Naive thymus-derived CD8-positive, alpha-beta T cell (primary cell): Measurements from ENCODE around the gene FTSJ1. TPM values are rescaled to one million over a fixed set of nuclear protein-coding genes. Genes with fewer than 3 reads are reported as not detected.

Source experiments
- ATAC-seq, 2 donors: fragments of 150-1000 bp; cut with Tn5 transposase in 1 of 2; sonication (Bioruptor Pico), chemical (Tn5 transposase) in 1 of 2; 1 replicate in 1 of 2; 2 replicates in 1 of 2; pipeline ENCODE4 v1.10.0; 2021; ENCODE audit warnings: mild to moderate bottlenecking in 2 of 2, moderate library complexity in 2 of 2
- POLR2A ChIA-PET: fragments of 350-600 bp; sonication (Branson Sonifier 250); formaldehyde crosslinking; loops from one replicate; lab custom pipeline; 2021; ENCODE audit warnings: antibody characterized with exemption; lab: Charles Lee
- DNase-seq, 10 donors: peaks; one replicate each; pipeline versions ENCODE4 v3.0.0 to v3.0.0-alpha.2; 2020 to 2022
- H3K27ac Mint-ChIP-seq, 10 donors: one replicate each; pipeline ENCODE4 v1.8.0; 2020 to 2022; ENCODE audit warnings: mild to moderate bottlenecking in 10 of 10, mixed read lengths in 10 of 10, moderate library complexity in 4 of 10, inconsistent platforms in 1 of 10
- H3K27me3 Mint-ChIP-seq, 5 donors: one replicate each; pipeline ENCODE4 v1.8.0; 2021 to 2022; ENCODE audit warnings: mixed read lengths in 5 of 5
- H3K36me3 Mint-ChIP-seq, 3 donors: one replicate each; pipeline ENCODE4 v1.8.0; 2020 to 2022; ENCODE audit warnings: mixed read lengths in 3 of 3, mild to moderate bottlenecking in 2 of 3, inconsistent platforms in 1 of 3
- H3K4me1 Mint-ChIP-seq, 4 donors: one replicate each; pipeline ENCODE4 v1.8.0; 2021 to 2022; ENCODE audit warnings: mixed read lengths in 4 of 4
- H3K4me3 Mint-ChIP-seq, 10 donors: one replicate each; pipeline ENCODE4 v1.8.0; 2020 to 2022; ENCODE audit warnings: mild to moderate bottlenecking in 10 of 10, mixed read lengths in 10 of 10, moderate library complexity in 6 of 10, inconsistent platforms in 1 of 10
- H3K9me3 Mint-ChIP-seq, 9 donors: one replicate each; pipeline ENCODE4 v1.8.0; 2020 to 2022; ENCODE audit warnings: mixed read lengths in 9 of 9, mild to moderate bottlenecking in 3 of 9, inconsistent platforms in 1 of 9, moderate library complexity in 1 of 9
- polyA plus RNA-seq, 3 donors: library from polyadenylated mRNA; unstranded; fragments of 300-500 nt; fragmentation: Illumina TruSeq; gene quantifications; one replicate each; pipeline ENCODE4 v1.2.3, GENCODE V29; 2021
- total RNA-seq, 8 experiments: library from RNA in 2 of 8; stranded (reverse) in 2 of 8; gene quantifications; one replicate each; pipeline ENCODE4 v1.2.3 and lab custom pipeline; 2021 to 2026

The FTSJ1 gene
- total and polyA plus RNA-seq, 5 experiments from 2014 or later: 50.6 to 63.4 (median 61.5) TPM

DNA sequence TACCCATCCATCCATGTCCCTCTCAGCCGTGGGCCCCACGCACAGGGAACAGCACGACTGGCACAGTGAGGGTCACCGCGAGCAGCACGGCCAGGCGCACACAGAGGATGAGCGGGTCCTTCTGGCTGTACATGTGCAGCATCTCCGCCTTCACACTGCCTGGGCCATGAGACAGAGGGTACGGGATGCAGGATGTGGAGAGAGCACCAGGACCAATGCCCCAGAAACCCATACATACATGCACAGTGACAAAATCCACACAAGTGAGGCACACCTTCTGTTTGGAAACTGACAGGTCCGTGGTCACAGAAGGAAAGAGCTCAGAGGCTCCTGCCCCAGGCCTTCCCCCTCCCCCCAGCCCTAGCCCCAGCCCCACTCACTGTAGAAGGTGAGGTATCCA is 15.4 kb upstream of the FTSJ1 start:
- Mint-ChIP-seq H3K4me1 (peaks cover 8 to 12% (median 11%) of the 10 kb centered on the region in 4 donors), H3K27ac (peak overlapping the region in 1 of 10 donors; percentile 80), H3K27me3 (no peaks in the 10 kb centered on the region), H3K4me3 (no peak overlapping the region), H3K36me3 (peaks cover 4 to 34% (median 5%) of the 10 kb centered on the region in 3 donors), H3K9me3 (no peaks in the 10 kb centered on the region)
- DNase-seq (no peak), ATAC-seq (no peak)
- POLR2A ChIA-PET: no interaction called here

DNA sequence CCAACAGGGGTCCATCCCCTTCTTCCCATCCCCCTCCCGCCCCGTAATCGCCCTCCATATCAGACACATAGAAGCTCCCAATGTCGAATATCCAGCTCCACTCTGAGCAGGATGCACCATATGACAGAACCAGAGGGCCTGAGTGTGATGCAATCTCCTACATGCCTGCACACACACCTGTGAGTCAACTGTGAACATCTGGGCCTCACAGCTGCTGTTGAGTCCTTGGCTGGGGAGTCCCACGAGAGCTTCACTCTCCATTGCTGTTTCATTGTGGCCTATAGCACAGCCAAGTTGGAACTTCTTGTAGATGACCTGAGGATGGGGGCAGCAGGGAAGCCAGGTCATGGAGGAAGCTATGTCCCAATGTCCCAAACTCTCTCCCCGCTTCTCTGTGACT is 14.2 kb upstream of the FTSJ1 start:
- POLR2A ChIA-PET: no interaction called here
- Mint-ChIP-seq H3K4me3 (no peak overlapping the region), H3K9me3 (no peaks in the 10 kb centered on the region), H3K4me1 (peaks cover 12 to 17% (median 16%) of the 10 kb centered on the region in 4 donors), H3K27ac (peak overlapping the region in 2 of 10 donors; percentile 10 to 43), H3K27me3 (no peaks in the 10 kb centered on the region), H3K36me3 (peaks cover 4 to 36% (median 5%) of the 10 kb centered on the region in 3 donors)
- DNase-seq (no peak), ATAC-seq (no peak)

DNA sequence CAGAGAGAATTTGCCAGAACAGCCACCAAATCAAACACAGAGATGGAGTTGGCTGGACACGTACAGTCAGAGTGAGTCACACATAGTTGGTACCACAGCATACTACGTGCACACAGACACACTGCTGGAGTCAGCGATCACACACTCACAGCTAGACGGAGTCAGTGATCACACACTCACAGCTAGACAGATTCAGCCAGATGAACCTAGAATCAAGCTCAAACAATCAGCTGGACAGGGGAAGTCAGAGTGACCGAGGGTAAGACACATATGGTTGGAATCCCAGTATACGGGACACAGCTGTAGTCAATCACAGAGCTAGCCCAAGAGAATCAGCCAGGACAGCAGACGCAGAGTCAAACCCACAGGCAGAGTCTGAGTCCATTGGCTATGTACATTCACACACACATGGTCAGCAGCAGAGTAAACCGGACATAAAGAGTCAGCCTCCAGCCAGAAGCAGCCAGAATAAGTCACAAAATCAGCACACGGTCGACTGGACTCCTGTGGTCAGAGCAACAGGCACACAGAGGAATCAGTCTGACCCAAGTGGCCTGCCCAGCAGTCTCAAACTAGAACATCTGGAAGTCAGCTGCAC is 10.6 kb upstream of the FTSJ1 start:
- POLR2A ChIA-PET: interaction anchor here (0.7 kb wide), 1 partner anchor 11 kb away, joined by 3 read pairs; no protein-coding TSS in a partner anchor
- H3K4me1 Mint-ChIP-seq: peaks cover 22 to 47% (median 34%) of the 10 kb centered on the region in 4 donors
- peaks cover 0 to 26% (median 4%) of the 10 kb centered on the region in 3 donors for H3K36me3 Mint-ChIP-seq
- no peaks in the 10 kb centered on the region for H3K27me3 Mint-ChIP-seq
- ATAC-seq (no peak), DNase-seq (no peak)
- no peaks in the 10 kb centered on the region for H3K9me3 Mint-ChIP-seq
- peak overlapping the region in 1 of 10 donors; percentile 65 for H3K27ac Mint-ChIP-seq
- peak overlapping the region in 3 of 10 donors; percentile 10 to 25 (median 17) for H3K4me3 Mint-ChIP-seq

DNA sequence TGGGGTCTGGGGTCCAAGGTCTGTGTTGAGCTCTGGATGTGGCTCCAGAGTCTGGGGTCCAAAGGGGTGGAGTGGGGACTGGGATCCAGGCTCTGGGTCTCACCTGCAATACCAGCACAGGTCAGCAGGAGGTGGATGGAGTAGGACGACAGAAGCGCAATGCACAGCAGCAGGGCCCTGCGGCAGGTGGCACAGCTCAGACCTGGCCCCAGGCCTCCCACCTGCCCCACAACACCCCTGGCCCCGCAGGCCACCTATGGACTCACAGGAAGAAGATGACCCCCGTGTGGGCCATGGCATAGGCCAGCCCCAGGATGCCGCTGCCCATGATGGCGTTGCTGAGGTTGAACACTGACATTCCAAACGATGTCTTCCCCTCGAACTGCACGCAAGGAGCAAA is 9.3 kb upstream of the FTSJ1 start:
- no peaks in the 10 kb centered on the region for H3K27me3 Mint-ChIP-seq
- H3K4me1 Mint-ChIP-seq: peaks cover 21 to 47% (median 34%) of the 10 kb centered on the region in 4 donors
- POLR2A ChIA-PET: no interaction called here
- ATAC-seq: peak in 1 of 2 donors; percentile 39
- no peak overlapping the region for H3K27ac Mint-ChIP-seq
- no peaks in the 10 kb centered on the region for H3K9me3 Mint-ChIP-seq
- peak in 1 of 10 donors; percentile 17 for DNase-seq
- H3K36me3 Mint-ChIP-seq: peaks cover 0 to 20% (median 4%) of the 10 kb centered on the region in 3 donors
- H3K4me3 Mint-ChIP-seq: peak overlapping the region in 6 of 10 donors; percentile 26 to 92 (median 63)

DNA sequence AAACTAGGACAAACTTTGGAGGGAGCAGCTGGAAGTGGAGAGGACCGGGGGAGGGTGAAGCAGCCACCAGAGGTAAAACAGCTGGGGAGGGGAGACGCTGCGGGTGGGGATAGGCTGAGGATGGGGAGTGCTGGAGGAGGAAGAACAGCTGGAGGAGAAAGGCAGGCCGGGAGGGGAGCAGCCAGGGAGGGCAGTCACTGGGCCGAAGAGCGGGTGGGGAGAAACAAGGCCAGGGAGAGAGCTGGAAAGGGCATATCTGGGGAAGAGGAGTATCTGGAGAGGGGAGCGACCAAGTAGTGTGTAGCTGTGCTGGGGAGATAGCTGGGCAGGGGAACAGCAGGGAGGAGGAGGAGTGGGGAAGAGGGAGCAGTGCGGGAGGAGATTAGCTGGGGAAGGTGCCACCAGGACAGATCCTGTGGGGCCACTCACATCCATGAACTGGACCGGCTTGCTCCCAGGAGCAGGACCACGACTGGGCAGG is 8.7 kb upstream of the FTSJ1 start:
- peak overlapping the region in 2 of 10 donors; percentile 5 to 37 for H3K27ac Mint-ChIP-seq
- ATAC-seq: no peak
- DNase-seq: no peak
- peaks cover 0 to 16% (median 4%) of the 10 kb centered on the region in 3 donors for H3K36me3 Mint-ChIP-seq
- POLR2A ChIA-PET: interaction anchor here (0.6 to 1.0 kb wide), 2 partner anchors 87 to 107 kb away, joined by 4 to 5 read pairs; partner anchors contain the start of gene RBM3
- no peaks in the 10 kb centered on the region for H3K27me3 Mint-ChIP-seq
- H3K4me1 Mint-ChIP-seq: peaks cover 21 to 47% (median 34%) of the 10 kb centered on the region in 4 donors
- no peaks in the 10 kb centered on the region for H3K9me3 Mint-ChIP-seq
- H3K4me3 Mint-ChIP-seq: peak overlapping the region in 7 of 10 donors; percentile 1 to 92 (median 73)

DNA sequence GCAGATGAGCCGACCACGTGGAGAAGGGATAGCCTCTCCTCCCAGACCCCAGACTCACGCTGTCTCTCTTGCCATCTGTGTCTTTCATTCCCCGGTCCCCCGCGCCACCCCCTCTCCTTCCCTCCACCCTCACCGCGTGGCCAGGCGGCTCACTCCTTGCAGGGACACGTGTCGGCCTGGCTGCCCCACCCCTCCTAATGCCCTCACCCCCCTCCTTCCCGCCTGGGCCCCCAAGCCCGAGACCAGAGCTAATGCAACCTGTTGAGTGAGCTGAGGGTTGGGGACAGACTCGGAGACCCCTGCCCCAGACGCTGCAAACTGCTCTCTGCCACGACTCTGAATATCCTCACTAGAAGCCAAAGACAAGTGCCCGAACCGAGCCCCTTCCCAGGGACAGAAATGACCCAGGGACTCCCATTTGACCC is 7.7 kb upstream of the FTSJ1 start:
- Mint-ChIP-seq H3K4me3 (peak overlapping the region; percentile 86 to 96 (median 91)), H3K27me3 (no peaks in the 10 kb centered on the region), H3K36me3 (peaks cover 0 to 11% (median 0%) of the 10 kb centered on the region in 3 donors), H3K4me1 (peaks cover 21 to 47% (median 34%) of the 10 kb centered on the region in 4 donors), H3K27ac (peak overlapping the region in 9 of 10 donors; percentile 67 to 96 (median 89)), H3K9me3 (no peaks in the 10 kb centered on the region)
- ATAC-seq (peak; percentile 48 to 59), DNase-seq (no peak)
- POLR2A ChIA-PET: interaction anchor here (1.0 kb wide), 2 partner anchors 71 to 106 kb away, joined by 4 to 5 read pairs; partner anchors contain the start of genes RBM3 and TBC1D25

DNA sequence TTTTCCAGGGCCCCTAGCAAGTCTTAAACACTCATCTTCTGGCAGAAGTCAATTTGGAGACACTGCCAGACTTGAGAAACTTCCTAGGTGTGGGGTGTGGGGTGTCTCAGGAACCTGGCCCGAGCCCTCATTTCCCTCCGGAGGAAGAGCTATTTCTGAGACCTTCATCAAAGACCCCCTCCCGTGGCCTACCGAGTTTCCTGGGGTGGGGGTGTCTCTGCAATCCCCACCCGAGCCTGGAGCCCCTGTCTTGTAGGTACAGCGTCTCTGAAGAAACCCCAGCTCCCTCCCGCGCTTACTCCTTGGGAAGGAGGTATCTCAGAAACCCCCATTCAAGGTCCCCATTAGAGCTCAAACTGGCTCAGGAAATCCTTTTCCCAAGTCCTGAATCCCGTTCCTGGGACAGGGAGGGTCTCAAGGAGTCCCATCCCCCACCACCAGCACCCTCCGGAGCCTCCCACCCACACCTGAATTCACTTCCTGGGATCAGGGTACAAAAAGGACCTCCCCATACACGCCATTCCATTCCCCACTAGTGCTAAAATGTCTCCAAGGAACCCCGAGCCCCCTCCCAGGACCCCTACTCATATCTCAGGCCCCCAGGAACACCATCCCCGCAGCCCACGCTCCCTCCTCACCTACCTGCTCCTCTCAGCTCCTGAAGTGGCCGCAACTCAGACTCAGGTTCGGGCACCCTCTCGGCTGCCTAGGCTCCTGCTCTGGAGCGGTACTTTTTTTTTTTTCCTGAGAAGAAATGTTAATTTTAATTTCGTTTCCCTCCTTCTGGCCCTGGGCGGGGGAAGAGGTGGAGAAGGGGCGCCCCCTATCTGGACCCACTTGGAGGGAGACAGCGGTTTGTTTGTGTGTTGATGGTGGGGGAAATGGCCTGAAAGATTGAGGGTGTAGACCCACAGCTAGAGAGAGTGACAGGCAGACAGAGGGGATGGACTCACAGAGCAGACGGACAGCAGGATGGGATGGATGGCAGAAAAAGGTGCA is 7.0 kb upstream of the FTSJ1 start:
- peaks cover 21 to 47% (median 32%) of the 10 kb centered on the region in 4 donors for H3K4me1 Mint-ChIP-seq
- peak; percentile 66 to 67 for ATAC-seq
- H3K4me3 Mint-ChIP-seq: peak overlapping the region; percentile 86 to 96 (median 91)
- DNase-seq: peak in 6 of 10 donors; percentile 14 to 68 (median 28)
- POLR2A ChIA-PET: interaction anchor here (1.0 to 1.3 kb wide), 2 partner anchors 71 to 105 kb away, joined by 3 to 4 read pairs; partner anchors contain the start of genes RBM3 and TBC1D25
- H3K27ac Mint-ChIP-seq: peak overlapping the region; percentile 67 to 96 (median 90)
- H3K36me3 Mint-ChIP-seq: peaks cover 0 to 11% (median 0%) of the 10 kb centered on the region in 3 donors
- H3K27me3 Mint-ChIP-seq: no peaks in the 10 kb centered on the region
- H3K9me3 Mint-ChIP-seq: no peaks in the 10 kb centered on the region

DNA sequence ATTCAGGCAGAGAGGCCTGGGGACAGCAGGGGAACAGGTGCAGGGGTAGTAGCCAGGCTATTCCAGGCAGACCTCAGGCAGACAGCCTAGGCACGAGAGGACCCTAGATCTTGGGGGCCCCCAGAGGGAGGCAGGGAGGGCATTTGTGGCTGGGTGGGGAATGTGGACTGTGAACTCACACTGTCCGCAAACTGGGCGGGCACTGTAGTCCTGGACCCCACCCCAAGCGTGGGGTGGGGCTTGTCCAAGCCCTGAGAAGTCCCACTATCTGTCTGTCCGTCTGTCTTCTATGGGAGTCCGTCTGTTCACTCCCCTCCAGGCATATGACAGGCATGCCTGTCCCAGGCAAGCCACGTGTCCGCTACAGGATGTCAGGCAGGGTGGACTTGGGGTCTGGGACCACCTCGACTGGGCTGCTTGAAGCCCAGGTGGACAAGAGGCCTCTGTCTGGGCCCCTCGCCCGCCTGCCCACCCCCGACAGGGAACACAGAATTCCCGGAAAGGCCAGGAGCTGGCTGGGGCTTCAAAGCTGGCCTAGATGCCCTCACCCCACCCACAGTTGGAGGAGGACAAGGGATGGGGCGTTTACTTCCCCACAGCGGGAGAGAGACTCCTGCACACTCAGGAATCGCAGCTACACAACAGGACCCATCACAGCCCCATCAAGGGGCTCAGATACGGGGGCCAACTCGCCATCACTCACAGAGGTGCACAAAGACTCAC is 5.7 kb upstream of the FTSJ1 start, which contains the start of gene SLC38A5:
SLC38A5 (minus strand) TSS at position 151 of the 723 bp plus-strand sequence. CDS start 2,336 bp downstream, outside the sequence.
- H3K4me1 Mint-ChIP-seq: peaks cover 17 to 42% (median 29%) of the 10 kb centered on the region in 4 donors

DNA sequence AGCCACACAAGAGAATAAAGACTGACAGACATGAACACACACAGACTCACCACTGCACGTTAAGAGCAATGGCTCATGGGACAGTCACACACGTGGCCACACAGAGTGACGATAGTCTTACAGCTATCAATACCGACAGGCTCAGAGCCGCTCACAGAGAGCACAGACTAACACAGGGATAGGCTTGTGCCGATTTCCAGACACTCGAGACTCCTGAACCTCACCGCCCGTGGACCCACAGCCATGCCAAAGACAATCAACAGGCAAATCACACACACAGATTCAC is 5.2 kb upstream of the FTSJ1 start:
- Mint-ChIP-seq H3K4me3 (no peak overlapping the region), H3K27ac (peak overlapping the region in 1 of 10 donors; percentile 53), H3K4me1 (peaks cover 16 to 38% (median 29%) of the 10 kb centered on the region in 4 donors), H3K27me3 (no peaks in the 10 kb centered on the region), H3K9me3 (no peaks in the 10 kb centered on the region), H3K36me3 (peaks cover 0 to under 1% (median 0%) of the 10 kb centered on the region in 3 donors)
- DNase-seq: no peak
- POLR2A ChIA-PET: no interaction called here
- no peak for ATAC-seq

More for the DNA sequence above, 5.7 kb upstream of the FTSJ1 start, which contains the start of gene SLC38A5:
- POLR2A ChIA-PET: interaction anchor here (1.3 kb wide), 1 partner anchor 104 kb away, joined by 3 read pairs; the partner anchor contains the start of gene RBM3
- peak within 1 kb of the TSS; percentile 67 to 96 (median 90) for H3K27ac Mint-ChIP-seq
- no peak for DNase-seq
- peak within 1 kb of the TSS; percentile 86 to 96 (median 91) for H3K4me3 Mint-ChIP-seq
- H3K9me3 Mint-ChIP-seq: no peaks in the 10 kb centered on the region
- no peak for ATAC-seq
- peaks cover 0 to 6% (median 0%) of the 10 kb centered on the region in 3 donors for H3K36me3 Mint-ChIP-seq
- no peaks in the 10 kb centered on the region for H3K27me3 Mint-ChIP-seq

DNA sequence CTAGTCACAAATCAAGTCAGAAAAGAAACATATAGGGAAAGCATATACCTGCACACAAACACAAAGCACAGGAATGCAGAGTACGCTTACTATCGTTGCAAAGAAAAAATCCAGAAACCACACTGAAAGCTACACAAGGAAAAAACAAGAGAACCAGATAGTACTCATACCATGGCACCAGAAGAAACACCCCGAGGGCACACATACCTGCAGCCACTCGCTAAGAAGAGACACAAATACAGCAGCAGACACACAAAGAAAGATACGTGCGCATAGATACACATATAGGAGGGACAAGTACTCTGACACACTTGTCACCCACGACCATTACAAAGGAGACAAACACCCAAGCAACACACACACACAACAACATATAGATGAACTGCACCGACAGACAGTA is 4.5 kb upstream of the FTSJ1 start:
- Mint-ChIP-seq H3K4me1 (peaks cover 17 to 38% (median 33%) of the 10 kb centered on the region in 4 donors), H3K36me3 (no peaks in the 10 kb centered on the region), H3K27ac (peak overlapping the region in 2 of 10 donors; percentile 53 to 64), H3K27me3 (no peaks in the 10 kb centered on the region), H3K4me3 (peak overlapping the region in 5 of 10 donors; percentile 17 to 49 (median 46)), H3K9me3 (no peaks in the 10 kb centered on the region)
- DNase-seq (no peak), ATAC-seq (no peak)
- POLR2A ChIA-PET: interaction anchor here (0.7 kb wide), 1 partner anchor 36 kb away, joined by 5 read pairs; no protein-coding TSS in a partner anchor

DNA sequence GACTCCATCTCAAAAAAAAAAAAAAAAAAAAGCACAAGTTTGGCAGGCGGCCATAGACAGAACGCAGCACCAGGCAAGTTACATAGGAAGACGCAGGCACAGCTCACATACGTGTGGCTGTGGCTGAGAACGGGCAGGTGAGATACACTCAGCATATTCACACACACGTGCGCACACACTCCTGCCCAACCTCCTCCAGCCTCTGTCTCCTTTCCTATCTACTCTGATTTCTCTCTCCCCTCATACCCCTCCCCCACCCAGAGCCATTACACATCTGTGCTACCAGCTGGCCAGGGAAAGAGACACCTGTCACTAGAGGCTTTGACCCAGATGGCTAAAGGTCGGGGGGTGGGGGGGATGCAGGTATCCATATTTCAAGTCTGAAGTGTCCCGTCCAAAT is 3.8 kb upstream of the FTSJ1 start:
- no peak for DNase-seq
- no peak for ATAC-seq
- no peaks in the 10 kb centered on the region for H3K27me3 Mint-ChIP-seq
- no peaks in the 10 kb centered on the region for H3K36me3 Mint-ChIP-seq
- no peak overlapping the region for H3K27ac Mint-ChIP-seq
- peaks cover 22 to 39% (median 36%) of the 10 kb centered on the region in 4 donors for H3K4me1 Mint-ChIP-seq
- no peak overlapping the region for H3K4me3 Mint-ChIP-seq
- H3K9me3 Mint-ChIP-seq: peaks cover 0 to under 1% (median 0%) of the 10 kb centered on the region in 9 donors
- POLR2A ChIA-PET: interaction anchor here (0.7 kb wide), 1 partner anchor 35 kb away, joined by 5 read pairs; no protein-coding TSS in a partner anchor
